Measurements from ENCODE around the gene PTPRM.

Gene PTPRM

DNA sequence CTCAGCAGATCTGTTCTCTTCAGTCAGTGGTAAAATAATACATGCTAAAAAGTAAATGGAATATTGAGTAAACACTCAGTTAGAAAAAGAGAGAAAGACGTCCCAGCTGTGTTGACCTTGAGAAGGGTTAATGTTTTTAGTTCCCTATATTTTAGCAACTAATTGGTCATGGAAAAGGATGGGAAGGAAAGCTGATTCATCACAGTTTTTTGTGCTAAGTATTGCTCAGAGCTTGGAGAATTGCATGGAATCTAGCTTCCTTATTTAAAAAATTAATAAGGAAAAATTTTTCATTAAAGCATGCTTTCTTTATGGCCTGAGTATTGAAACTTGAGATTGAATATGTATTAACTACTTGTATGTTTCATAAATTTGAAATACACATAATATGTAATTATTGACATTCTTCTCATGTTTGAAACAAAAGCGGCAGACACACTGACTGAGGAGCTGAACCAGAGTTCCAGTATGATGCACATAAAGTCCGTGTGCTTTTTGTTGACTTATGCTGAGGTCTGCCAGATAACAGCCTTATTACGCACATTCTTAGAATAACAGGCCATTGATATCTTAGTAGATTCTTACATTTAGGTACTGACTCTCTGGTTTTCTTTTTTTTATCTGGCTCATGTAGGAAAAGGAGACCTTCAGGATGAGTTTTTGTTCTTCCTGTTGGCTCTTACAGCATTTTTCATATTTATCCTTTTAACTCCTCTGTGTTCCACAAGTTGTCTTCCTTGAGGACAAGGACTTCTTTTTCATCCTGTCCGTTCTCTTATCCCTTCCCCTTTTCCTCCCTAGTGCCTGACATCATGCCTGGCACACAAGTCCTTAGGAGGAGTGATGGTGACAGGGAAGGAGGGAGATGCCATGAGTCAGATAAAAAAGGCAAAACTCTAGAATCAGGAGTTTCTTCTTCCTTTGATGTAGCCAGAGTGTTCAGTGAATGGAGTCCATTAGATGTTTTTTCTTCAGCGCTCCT is 194.1 kb downstream of the PTPRM start:
- DNase-seq, result no peak

DNA sequence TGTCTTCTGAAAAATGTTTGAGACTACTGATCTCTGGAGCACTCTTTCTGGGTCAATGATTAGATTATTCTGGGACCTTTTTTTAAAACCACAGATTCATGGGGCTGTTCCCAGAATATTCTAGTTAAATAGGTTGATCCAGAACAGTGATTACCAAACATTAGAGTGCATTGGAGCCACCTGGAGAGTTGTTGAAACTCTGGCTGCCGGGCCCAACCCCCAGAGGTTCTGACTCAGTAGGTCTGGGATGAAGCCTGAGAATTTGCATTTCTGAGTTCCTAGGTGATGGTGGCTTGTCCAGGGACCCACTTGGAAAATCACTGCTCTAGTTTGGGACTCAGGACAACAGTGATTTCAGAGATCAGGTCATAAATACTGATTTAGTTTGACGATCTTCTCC is 197.3 kb downstream of the PTPRM start:
- DNase-seq, result no peak

DNA sequence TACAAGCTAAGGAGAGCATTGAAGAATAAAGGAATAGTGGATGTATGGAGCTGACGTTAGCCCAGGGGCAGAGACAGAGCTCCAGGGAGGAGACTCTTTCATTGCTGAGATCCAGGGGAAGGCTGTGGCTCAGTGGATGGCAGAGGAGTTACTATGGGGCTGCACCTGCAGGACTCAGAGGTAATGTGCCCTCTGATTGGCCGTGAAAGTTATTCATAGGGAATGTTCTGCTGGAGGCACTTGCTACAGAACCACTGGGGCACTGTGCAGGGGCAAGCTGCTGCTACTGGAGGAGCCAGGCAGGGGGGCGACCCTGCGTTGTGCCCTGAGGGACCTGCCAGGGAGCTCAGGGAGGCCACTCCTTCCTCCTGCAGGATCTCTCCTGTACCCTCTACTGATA is 199.2 kb downstream of the PTPRM start:
- no peak for DNase-seq

DNA sequence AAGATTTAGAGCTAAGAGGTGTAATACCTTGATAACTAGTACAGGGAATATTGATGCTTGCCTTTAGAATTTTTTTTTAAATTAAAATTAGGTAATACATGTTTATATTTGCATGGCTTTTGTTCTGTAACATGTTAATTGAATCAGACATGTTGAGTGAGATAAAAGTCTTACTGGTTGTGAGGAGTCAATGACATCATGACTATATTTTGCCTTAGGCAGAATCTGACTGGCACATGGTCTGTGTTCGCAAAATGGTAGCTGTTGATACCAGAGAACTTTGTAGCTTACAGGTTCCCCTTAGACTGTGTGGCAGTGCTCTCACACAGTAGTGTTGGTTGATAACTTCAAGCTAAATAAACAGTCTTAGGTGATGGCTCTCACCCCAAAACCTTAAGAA is 199.7 kb downstream of the PTPRM start:
- no peak for DNase-seq

DNA sequence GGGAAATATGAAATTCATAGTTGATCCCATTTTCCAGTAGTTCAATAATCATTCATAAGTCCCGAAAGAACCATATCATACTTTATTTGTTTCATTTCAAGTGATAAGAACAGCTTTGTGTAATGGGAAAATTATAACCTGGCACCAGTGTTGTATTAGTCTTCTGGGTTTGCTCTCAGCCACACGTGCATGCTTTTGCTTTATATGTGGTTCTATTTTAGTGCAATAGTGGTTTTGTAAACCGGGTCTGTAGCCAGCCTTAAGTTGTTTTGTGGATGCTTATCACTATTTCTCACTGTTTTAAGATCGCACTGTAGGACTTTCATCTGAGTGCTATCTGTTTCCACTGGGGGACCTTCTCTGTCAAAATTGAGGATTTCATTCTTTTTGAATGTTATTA is 203.8 kb downstream of the PTPRM start:
- DNase-seq, result no peak

DNA sequence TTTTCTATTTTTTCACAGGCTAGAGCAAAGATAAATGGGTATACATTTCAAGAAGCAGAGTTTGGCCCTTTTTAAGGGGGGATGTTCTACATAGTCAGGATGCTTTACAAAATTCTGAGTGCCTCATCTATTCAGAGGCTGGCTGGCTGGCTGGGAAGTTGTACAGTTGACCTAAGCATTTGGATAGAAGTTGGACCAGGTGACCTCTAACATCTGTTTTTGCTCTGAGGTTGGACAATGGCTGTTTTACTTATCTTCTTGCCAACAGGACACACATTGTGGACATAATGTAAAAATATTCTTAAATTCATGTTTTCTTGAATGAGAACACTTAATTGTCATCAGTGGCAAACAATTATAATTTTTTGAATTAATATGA is 205.4 kb downstream of the PTPRM start:
- DNase-seq, result no peak

DNA sequence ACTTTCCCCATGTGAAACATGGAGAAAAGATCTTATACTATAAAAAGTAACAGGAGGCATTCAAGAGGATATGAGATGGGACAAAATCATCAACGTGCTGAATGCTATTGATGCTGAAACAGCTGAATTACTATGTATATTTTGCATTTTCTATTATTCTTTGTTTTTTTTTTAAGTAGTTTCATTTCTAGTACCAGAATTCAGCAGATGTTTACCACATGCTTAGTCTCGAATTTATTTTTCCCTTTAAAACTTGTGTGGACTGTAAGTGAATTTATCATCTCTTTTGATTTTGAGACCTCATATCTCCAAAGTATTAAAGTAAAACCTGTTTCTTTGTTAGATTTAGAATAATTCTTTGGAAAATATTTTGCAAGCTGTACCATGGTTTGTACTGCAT is 205.8 kb downstream of the PTPRM start:
- no peak for DNase-seq

DNA sequence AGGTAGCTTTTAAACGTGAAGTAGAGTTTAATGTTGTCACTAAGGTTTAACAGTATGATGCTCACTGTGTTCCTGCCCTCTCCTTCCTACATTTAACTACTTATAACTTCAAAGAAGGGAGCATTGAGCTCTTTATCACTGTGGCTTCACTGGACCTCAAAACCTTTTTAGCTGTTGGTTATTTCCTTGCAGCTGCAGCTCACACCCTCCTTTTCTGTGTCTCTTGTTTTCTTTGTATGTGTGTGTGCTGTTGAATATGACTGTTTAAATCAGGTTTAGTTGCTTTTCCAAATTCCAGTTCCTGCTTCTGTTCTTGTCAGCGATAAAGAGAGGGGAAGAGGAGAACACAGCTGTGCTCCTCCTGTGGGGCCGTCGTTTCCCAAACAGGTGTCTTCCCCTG is 208.0 kb downstream of the PTPRM start:
- no peak for DNase-seq

DNA sequence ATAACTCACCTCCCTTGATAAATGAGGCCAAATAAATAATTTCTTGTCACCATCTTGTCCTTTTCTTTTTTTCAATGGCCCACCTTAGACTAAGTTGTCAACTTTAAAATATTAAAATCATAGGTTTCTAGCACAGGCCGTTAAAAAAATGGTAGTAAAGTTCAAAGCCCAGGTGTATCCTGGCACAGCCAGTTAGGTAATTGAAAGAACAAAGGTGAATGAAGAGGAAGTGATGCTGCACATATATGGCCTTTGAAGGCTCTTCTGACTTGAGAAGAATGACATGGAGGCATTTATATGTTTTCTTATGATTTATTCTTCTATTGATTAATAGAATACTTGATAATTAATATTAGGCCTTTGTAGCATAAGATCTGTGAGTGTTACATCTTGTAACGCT is 208.7 kb downstream of the PTPRM start:
- no peak for DNase-seq

DNA sequence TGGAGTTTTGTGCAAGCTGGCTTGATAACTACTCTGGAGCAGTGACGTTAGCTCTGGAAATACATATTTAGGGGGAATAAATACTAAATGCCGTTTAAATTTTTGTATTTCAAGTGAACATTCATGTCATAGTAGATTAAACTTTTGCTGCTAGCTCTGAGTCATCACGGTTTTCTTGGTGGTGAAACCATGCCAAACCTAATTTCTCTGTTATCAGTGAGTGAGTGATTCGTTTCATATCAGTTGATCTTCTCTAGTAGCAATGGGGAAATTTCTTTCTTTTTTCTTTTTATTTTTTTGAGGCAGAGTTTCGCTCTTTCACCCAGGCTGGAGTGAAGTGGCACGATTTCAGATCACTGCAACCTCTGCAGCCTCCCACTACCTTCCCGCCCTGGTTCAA is 211.1 kb downstream of the PTPRM start:
- DNase-seq, result no peak

DNA sequence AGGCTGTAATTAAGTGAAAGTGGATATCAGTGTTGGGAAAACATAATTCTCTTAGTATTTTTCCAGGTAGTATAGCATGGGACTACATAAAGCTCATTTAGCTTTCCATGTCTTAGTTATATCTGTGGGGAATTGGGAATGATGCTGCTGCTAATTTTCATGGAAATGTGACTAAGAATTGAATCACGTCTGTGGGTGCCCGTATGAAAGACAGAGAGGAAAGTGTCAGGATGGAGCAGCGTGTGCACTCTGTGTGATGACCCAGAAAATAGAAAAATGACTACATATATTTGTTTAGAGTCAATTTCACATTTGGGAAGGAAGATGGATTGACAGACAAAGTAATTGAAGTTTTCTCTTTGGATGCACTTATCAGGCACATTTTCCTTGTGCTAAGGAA is 212.1 kb downstream of the PTPRM start:
- no peak for DNase-seq

DNA sequence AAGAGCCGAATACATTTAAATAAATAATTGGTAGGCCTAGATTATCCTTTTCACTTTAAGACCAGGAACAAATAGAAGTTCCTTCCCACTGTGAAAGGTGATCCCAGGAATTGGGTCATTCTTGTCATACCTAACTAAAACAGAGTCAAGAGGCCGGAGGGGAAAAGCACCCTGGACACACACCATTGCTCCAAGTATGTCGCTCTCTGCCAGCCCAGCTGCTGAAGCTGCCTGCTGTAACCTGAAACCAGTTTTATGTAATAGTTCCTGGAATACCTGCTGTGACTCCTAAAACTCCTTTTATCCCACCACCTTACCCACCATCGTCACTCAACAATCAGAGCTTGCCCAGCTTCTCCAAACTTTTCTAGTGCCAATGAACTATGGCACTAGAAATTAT is 217.1 kb downstream of the PTPRM start:
- no peak for DNase-seq

DNA sequence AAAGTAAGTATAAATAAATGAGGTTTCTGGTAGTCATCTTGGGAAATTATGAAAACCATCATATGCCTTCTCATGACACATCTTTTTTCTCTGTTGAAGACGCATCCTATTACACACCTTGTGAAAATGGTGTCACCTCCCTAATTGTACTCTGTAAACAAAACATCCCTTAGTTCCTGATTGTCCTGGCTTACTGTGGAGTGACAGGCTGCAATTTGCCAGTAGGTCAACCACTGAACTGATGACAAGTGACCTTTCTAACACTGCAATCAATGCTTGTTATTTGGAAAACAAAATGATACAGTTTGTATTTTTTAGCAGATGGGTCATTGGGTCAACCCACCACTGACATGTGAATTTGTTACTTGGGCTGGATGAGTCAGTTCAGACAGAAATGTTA is 219.5 kb downstream of the PTPRM start:
- no peak for DNase-seq

DNA sequence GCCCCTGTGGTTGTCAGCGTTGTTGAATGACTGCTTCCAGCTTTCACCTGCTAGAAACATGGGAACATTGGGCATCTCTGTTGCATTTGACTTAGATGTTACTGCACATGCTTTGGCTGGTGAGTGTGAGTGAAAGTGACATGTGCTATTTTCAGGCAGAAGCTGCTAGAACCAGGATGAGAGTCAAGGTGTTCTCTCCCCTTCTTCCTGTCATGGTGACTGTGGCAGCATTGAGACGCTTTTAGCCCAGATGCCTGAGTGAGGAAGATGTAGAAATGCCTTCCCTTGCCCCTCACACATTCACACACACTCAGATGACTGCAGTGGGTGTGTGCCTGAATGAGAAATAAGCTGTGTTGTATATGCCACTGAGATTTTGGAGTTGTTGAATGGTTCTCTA is 220.2 kb downstream of the PTPRM start:
- DNase-seq, result no peak

DNA sequence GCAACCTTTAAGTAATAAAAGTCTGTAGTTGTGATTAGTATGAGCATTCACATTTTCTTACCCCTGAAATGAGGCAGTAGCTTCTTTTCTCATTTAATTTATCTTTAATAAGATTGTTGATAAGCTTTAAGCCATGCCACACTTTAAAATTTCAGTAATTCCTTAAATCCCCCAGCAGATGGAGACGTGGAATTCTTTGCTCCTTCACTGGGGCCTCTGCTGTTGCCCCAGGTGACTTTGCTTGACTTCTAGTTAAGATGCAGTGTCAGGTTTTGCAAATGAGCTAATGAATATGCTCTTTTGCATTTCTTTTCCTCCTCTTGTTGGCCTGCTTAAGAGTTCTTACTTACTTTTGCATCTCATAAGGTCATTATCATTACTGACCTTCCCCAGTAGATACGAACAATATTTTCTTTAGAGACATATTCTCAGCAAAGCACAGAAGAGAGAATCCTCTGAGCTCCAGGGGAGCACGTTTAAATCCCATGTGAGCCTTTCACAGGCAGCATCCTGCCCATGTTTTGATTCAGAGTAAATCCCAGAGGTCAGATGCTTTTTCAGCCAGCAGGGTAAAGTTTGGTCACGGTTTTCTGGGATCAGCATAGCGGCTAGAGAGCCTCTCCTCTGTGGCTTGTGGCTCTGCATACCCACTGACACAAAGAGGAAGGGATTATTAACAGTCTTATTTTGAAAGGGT is 222.9 kb downstream of the PTPRM start:
- peak; percentile 12 for DNase-seq

DNA sequence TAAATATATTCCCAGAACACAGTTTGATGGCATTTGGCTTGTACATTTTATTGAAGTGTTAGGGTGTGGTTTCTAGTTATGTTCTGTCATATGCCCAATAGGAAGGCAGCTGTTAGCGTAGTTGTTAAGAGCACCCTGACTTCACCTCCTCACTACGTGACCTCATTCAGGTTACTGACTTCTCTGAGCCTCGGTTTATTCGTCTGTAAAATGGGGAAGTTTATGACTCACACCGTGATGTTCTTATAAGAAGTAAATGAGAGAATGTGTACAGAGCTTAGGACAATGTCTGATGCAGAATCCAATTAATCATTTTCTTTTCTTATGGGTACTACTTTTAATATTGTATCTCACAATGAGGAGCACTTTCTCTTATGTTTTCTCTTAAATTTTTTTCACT is 226.0 kb downstream of the PTPRM start:
- no peak for DNase-seq

DNA sequence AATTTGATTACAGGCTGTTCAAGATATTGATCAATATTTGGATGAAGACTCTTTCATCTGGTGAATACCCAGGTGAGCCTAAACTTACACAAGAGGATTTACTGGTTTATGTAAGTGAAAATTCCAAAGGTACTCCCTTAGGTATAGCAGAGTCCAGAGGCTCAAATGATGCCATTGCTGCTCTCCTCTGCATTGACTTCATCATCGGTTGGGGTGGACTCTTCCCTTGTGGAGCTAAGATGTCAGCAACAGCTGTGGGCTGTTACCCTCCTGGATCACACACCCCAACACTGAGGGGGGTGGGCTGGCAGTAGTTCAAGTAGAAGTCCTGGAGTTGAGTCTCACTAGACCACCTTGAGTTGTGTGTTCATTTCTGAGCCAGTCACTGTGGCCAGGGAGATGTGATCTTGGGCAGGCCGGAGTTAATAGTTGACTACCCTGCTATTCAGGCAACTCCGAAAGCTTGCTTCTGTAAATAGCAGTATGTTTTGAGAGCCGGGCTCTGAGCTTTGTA is 236.9 kb downstream of the PTPRM start:
- DNase-seq, result no peak

DNA sequence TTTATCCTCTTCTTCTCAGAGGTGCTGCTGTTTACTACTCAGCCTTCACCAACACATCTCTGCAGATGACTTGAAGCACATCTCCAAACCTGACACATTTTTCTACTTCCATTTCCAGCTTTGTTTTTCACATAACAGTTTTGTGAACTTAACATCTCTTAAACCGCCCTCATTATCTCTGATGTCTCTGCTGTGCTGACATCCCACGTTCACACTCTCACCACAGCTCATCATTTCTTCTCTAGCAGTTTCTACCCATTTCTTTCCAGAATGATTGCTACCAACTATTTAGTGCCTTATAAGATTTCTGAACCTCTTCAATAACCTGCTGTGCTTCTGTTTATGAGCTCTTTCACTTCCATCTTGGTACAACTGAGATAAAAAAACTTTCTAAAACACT is 238.0 kb downstream of the PTPRM start:
- no peak for DNase-seq

DNA sequence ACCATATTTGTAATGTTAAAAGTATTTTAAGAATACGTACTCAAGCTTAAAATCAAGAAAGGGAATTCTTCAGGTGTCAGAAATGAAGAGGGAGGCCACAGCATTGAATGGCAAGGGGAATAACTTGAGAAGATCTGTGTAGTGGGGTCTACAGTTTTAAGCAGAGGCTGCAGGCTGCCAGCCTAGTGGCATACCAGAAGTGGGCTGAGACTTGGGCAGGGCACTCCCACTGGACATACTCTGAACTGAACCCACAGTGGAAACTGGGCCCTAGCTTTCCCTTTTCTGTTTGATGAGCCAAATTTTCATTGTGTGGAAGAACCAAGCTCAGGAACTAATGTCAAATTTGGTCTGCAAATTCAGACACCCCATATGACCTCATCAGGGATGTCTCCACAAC is 238.8 kb downstream of the PTPRM start:
- no peak for DNase-seq

DNA sequence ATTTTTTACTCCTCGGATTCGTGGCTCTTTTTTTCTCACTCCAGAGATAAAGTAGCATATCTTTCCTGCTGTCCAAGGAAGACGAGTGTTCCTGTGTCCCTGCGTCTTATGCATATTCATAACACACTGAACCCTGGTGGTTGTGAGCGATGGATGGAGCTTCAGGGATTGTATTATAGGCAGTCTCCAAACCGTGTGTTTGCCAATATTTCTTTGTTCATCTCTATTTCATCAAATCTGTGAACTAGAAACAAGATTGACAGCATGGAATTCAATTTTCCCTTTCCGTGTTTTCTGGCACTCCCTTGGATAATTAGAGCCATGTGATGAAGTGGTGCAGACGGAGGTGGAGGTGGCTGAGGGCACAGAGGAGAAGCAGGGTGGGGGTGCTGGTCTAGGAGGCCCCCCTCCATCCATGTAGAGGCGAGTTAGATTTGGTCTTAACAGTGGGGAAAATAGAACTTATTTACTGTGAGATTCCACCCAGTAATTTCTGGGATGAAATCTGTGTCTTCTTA is 240.9 kb downstream of the PTPRM start:
- DNase-seq, result no peak

DNA sequence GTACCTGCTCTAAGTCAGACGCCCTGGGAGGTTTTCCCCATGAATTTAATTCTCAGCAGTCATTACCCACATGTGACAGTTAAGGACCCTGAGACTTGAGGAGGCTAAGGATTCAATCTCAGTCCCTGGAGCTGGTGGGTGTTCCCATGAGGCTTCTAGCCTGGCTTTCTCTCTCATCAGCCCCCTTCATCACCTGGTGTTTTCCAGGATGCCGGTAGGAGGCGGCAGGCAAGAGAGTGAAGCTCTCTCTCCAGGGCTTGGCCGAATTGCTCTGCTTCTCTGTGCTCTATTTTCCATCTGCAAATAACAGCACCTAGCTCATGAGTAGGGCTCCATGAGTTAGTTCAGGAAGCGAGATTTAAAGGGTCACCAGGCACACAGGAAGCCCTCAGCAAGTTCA is 241.9 kb downstream of the PTPRM start:
- DNase-seq, result no peak

DNA sequence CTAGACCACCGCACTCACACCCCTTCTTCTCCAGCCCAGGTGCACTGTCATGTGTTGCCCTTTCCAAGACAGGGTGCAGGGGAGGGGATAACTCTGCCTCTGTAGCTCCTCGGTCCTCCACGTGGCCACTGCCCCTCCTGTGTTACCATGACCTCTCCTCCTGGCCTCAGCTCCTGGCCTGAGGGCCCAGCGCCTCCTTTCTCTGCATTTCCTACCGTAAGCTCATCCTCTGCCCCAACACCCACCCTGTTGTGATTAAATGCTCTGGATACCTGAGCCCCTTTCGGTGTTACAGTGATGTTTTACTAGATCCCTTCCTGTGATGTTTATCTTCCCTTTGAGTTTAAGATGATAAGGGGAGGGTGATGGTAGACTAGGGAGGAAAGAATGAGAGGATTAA is 242.3 kb downstream of the PTPRM start:
- DNase-seq, result no peak

DNA sequence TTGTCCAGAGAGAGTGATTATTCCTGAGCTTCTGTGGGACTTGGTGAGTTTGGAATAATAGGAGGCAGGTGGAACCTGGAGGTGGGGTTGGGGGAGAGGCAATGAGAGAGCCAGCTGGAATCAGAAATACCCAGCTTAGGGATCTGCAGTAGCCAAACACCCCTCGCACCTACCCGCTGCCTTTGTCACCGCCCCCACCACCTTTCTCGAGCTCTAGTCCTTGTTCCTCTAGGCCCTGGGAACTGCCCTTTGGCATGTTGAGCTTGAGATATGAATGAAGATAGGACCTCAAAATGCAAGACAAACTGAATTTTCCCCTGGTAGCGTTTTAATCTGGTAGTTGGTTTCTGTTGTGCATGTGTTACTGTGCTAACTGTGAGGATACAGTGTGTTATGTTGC is 242.9 kb downstream of the PTPRM start:
- no peak for DNase-seq

DNA sequence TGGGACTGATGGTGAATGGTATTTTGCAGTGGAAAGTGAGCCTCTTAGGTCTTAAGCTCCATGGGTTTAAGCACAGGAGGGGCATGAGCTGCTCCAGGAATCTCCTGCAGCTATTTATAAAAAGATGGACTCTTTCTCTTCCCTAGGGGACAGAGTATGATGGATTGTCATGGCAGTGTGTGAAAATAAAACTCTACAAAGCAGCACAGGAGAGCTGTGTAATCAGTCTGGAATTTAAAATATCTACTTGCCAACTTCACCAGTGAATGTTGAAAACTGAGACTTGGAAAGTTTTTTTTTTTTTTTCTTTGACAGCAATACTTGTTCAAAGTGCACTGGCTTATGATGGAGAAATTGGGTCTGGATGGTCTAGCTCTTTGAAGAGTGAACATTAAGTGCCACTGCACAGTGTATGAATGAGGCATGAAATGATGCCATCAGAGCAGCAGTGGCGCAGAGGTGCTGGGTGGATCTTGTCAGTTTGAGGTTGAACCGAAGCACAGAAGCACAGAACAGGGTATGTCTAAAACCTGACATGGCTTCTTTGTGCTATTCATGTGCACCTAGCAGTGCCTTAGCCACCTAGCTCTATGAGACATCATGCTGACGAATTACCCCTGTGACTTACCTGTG is 245.4 kb downstream of the PTPRM start:
- DNase-seq, result no peak

All from NCI-H774 (cell line).